ENCODE results near the gene AVEN. TPM values are rescaled to one million over a fixed set of nuclear protein-coding genes. Genes with fewer than 3 reads are reported as not detected.

AVEN gene
- total and polyA plus RNA-seq, 9 of the 15 experiments (the other 6 are each of a cell fraction or from before 2014, with no cell fraction given), result 1.5 to 6.4 (median 4.7) TPM

DNA sequence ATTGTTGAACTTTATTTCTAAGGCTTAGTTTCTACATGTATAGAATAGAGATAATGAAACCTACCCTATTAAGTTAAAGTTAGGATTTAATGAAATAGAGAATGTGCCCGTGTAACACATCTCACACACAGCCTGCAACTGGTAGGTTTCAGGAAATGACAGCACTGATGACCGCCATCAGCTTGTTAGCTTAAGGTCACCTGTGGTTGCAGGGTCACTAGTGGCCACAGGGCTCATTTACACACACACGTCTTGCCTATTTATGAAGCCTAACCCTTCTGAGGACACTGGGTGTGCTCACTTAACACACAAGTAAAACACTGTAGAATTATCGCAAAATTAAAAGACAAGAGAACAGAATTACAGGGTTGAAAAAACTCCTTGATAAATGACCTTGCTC lies 50.6 kb downstream of the AVEN start:
- in situ Hi-C loops (cut with MboI), result no loop called here
- H3K4me2 ChIP-seq (ENCODE audit: insufficient read depth, low read length), result no peak overlapping the region
- ChIA-PET POLR2A (no interaction called here), CTCF (ENCODE audit: low intra/inter-chr PET ratio) (no interaction called here)
- 3% methylated on average over 4 of the region's 4 CpGs for WGBS (ENCODE audit: insufficient coverage, low coverage, missing lambda C conversion rate)
- DNase-seq (ENCODE audit: extremely low read depth in 1 of 4, low spot score in 3 of 4), result no peak
- FAIRE-seq, result no peak
- H3K9me3 ChIP-seq (replicated peaks; ENCODE audit: control insufficient read depth, insufficient read depth, low read depth, low read length), result no peaks in the 10 kb centered on the region
- TF ChIP-seq GABPA (tag; conservative IDR thresholded peaks at IDR 0.05; ENCODE audit: low read depth) (no peak), TRIM24 (IDR thresholded peaks at IDR 0.05) (no peak), POLR2H (tag; IDR thresholded peaks at IDR 0.05; ENCODE audit: low read depth) (no peak), ZNF197 (CRISPR knock-in tag; IDR thresholded peaks at IDR 0.05; ENCODE audit: low read depth) (no peak), SMAD3 (CRISPR knock-in tag; conservative IDR thresholded peaks at IDR 0.05) (no peak), EP400 (IDR thresholded peaks at IDR 0.05) (no peak), ZNF589 (CRISPR knock-in tag; IDR thresholded peaks at IDR 0.05; ENCODE audit: low read depth) (no peak), ELF4 (CRISPR knock-in tag; IDR thresholded peaks at IDR 0.05) (no peak), COPS2 (conservative IDR thresholded peaks at IDR 0.05) (no peak)
- TF ChIP-seq, protein P1, sequence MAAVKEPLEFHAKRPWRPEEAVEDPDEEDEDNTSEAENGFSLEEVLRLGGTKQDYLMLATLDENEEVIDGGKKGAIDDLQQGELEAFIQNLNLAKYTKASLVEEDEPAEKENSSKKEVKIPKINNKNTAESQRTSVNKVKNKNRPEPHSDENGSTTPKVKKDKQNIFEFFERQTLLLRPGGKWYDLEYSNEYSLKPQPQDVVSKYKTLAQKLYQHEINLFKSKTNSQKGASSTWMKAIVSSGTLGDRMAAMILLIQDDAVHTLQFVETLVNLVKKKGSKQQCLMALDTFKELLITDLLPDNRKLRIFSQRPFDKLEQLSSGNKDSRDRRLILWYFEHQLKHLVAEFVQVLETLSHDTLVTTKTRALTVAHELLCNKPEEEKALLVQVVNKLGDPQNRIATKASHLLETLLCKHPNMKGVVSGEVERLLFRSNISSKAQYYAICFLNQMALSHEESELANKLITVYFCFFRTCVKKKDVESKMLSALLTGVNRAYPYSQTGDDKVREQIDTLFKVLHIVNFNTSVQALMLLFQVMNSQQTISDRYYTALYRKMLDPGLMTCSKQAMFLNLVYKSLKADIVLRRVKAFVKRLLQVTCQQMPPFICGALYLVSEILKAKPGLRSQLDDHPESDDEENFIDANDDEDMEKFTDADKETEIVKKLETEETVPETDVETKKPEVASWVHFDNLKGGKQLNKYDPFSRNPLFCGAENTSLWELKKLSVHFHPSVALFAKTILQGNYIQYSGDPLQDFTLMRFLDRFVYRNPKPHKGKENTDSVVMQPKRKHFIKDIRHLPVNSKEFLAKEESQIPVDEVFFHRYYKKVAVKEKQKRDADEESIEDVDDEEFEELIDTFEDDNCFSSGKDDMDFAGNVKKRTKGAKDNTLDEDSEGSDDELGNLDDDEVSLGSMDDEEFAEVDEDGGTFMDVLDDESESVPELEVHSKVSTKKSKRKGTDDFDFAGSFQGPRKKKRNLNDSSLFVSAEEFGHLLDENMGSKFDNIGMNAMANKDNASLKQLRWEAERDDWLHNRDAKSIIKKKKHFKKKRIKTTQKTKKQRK (IDR thresholded peaks at IDR 0.05; ENCODE audit: borderline replicate concordance, low read depth, low read length), result no peak
- TF ChIP-seq, protein P2, sequence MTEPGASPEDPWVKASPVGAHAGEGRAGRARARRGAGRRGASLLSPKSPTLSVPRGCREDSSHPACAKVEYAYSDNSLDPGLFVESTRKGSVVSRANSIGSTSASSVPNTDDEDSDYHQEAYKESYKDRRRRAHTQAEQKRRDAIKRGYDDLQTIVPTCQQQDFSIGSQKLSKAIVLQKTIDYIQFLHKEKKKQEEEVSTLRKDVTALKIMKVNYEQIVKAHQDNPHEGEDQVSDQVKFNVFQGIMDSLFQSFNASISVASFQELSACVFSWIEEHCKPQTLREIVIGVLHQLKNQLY (CRISPR knock-in tag; conservative IDR thresholded peaks at IDR 0.05), result no peak
- no peaks in the 10 kb centered on the region for H3K4me1 ChIP-seq (replicated peaks in 1 of 2; ENCODE audit: control insufficient read depth in 2 of 2, insufficient read depth in 2 of 2, low read length in 2 of 2)
- H3K4me3 ChIP-seq, result no peak overlapping the region
- BruUV-seq (replicated peaks), result no TSS peak
- no peak overlapping the region for H3K27ac ChIP-seq (ENCODE audit: extremely low read depth, low read depth, low read length)
- H2AFZ ChIP-seq (ENCODE audit: low read depth, low read length), result no peak overlapping the region
- no peaks in the 10 kb centered on the region for H3K36me3 ChIP-seq (ENCODE audit: control insufficient read depth, insufficient read depth, low read length)
- peak; percentile 49; the same call in 2 of the 3 replicates for ATAC-seq
- peaks cover 3% of the 10 kb centered on the region; the same call in 1 of the 2 replicates for H4K20me1 ChIP-seq (replicated peaks; ENCODE audit: control insufficient read depth, insufficient read depth, low read length)
- no peaks in the 10 kb centered on the region for H3K9me1 ChIP-seq (ENCODE audit: control insufficient read depth, insufficient read depth, low read length)
- peaks cover 0 to 8% of the 10 kb centered on the region in 2 experiments; a peak in 2 of 5 replicates for H3K27me3 ChIP-seq (ENCODE audit: control insufficient read depth in 2 of 2, insufficient read depth in 2 of 2, low read length in 2 of 2)
- no peaks in the 10 kb centered on the region for H3K79me2 ChIP-seq (ENCODE audit: control insufficient read depth, insufficient read depth, low read length)
- intact Hi-C loops (cut with micrococcal nuclease), result no loop called here
- no peak overlapping the region for H3K9ac ChIP-seq (ENCODE audit: insufficient read depth in 1 of 2, low read depth in 2 of 2, low read length in 2 of 2)
